ENCODE measurements around the gene CRACR2B. TPM values are rescaled to one million over a fixed set of nuclear protein-coding genes. Genes with fewer than 3 reads are reported as not detected.

CRACR2B gene
- total RNA-seq, 1 donor from 2014 or later: 2.6 TPM

GRCh38 chr11:848380-848931 lies 20.7 kb downstream of the CRACR2B start:
- TF ChIP-seq, protein P1, sequence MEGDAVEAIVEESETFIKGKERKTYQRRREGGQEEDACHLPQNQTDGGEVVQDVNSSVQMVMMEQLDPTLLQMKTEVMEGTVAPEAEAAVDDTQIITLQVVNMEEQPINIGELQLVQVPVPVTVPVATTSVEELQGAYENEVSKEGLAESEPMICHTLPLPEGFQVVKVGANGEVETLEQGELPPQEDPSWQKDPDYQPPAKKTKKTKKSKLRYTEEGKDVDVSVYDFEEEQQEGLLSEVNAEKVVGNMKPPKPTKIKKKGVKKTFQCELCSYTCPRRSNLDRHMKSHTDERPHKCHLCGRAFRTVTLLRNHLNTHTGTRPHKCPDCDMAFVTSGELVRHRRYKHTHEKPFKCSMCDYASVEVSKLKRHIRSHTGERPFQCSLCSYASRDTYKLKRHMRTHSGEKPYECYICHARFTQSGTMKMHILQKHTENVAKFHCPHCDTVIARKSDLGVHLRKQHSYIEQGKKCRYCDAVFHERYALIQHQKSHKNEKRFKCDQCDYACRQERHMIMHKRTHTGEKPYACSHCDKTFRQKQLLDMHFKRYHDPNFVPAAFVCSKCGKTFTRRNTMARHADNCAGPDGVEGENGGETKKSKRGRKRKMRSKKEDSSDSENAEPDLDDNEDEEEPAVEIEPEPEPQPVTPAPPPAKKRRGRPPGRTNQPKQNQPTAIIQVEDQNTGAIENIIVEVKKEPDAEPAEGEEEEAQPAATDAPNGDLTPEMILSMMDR (IDR thresholded peaks at IDR 0.05; ENCODE audit: insufficient read depth, low read depth, low read length): peak; percentile 48
- no peak for TF ChIP-seq EZH2 (IDR thresholded peaks at IDR 0.05; ENCODE audit: insufficient read depth, low read length)
- peaks cover 2% of the 10 kb centered on the region for H3K36me3 Mint-ChIP-seq (ENCODE audit: low read depth, unreplicated experiment)
- Histone ChIP-seq H2AFZ (ENCODE audit: low read depth, low read length) (no peak overlapping the region), H3K4me3 (ENCODE audit: insufficient read depth, low read depth, low read length) (no peak overlapping the region), H3K79me2 (ENCODE audit: insufficient read depth, low read length) (peaks cover 29% of the 10 kb centered on the region), H3K27ac (ENCODE audit: low read depth, low read length) (no peak overlapping the region), H3K27me3 (ENCODE audit: insufficient read depth, low read length) (no peaks in the 10 kb centered on the region), H3K4me1 (ENCODE audit: insufficient read depth, low read length) (peaks cover 42% of the 10 kb centered on the region), H3K9ac (ENCODE audit: low read length) (no peak overlapping the region), H3K4me2 (ENCODE audit: low read length) (peak overlapping the region; percentile 85), H3K36me3 (ENCODE audit: insufficient read depth, low read length) (no peaks in the 10 kb centered on the region), H3K9me3 (ENCODE audit: insufficient read depth, low read depth, low read length) (no peaks in the 10 kb centered on the region), H4K20me1 (ENCODE audit: insufficient read depth, low read length) (peaks cover 79% of the 10 kb centered on the region)
- DNase-seq (ENCODE audit: low read depth) (no peak), FAIRE-seq (no peak)
- H3K9me3 Mint-ChIP-seq (ENCODE audit: unreplicated experiment): no peaks in the 10 kb centered on the region
- no peak overlapping the region for H3K27ac Mint-ChIP-seq (ENCODE audit: unreplicated experiment)
- H3K4me1 Mint-ChIP-seq (ENCODE audit: low read depth, unreplicated experiment): peaks cover 6% of the 10 kb centered on the region
- peak overlapping the region; percentile 40 for H3K4me3 Mint-ChIP-seq (ENCODE audit: unreplicated experiment)
- no peaks in the 10 kb centered on the region for H3K27me3 Mint-ChIP-seq (ENCODE audit: low read depth, unreplicated experiment)

- Histone ChIP-seq H3K36me3 (ENCODE audit: insufficient read depth, low read length) (no peaks in the 10 kb centered on the region), H3K9me3 (ENCODE audit: insufficient read depth, low read depth, low read length) (no peaks in the 10 kb centered on the region), H3K4me1 (ENCODE audit: insufficient read depth, low read length) (peaks cover 37% of the 10 kb centered on the region), H3K4me2 (ENCODE audit: low read length) (peak overlapping the region; percentile 85), H3K27ac (ENCODE audit: low read depth, low read length) (no peak overlapping the region), H2AFZ (ENCODE audit: low read depth, low read length) (no peak overlapping the region), H3K79me2 (ENCODE audit: insufficient read depth, low read length) (peaks cover 29% of the 10 kb centered on the region), H3K4me3 (ENCODE audit: insufficient read depth, low read depth, low read length) (peak overlapping the region; percentile 23), H3K27me3 (ENCODE audit: insufficient read depth, low read length) (no peaks in the 10 kb centered on the region), H4K20me1 (ENCODE audit: insufficient read depth, low read length) (peaks cover 87% of the 10 kb centered on the region), H3K9ac (ENCODE audit: low read length) (no peak overlapping the region)
- no peak for DNase-seq (ENCODE audit: low read depth)
- H3K9me3 Mint-ChIP-seq (ENCODE audit: unreplicated experiment): no peaks in the 10 kb centered on the region
- FAIRE-seq: no peak
- peaks cover 2% of the 10 kb centered on the region for H3K36me3 Mint-ChIP-seq (ENCODE audit: low read depth, unreplicated experiment)
- TF ChIP-seq EZH2 (IDR thresholded peaks at IDR 0.05; ENCODE audit: insufficient read depth, low read length): no peak
- TF ChIP-seq, protein P1 (IDR thresholded peaks at IDR 0.05; ENCODE audit: insufficient read depth, low read depth, low read length): no peak
- peak overlapping the region; percentile 40 for H3K4me3 Mint-ChIP-seq (ENCODE audit: unreplicated experiment)
- H3K4me1 Mint-ChIP-seq (ENCODE audit: low read depth, unreplicated experiment): peaks cover 6% of the 10 kb centered on the region
- H3K27me3 Mint-ChIP-seq (ENCODE audit: low read depth, unreplicated experiment): no peaks in the 10 kb centered on the region
- H3K27ac Mint-ChIP-seq (ENCODE audit: unreplicated experiment): no peak overlapping the region
Measured at GRCh38 chr11:849104-849824, 21.5 kb downstream of the CRACR2B start.
